Fibroblast of mammary gland (primary cell): ENCODE results near the gene CD226.
"Not testable (repeated sequence)": the region's sequence is repeated elsewhere in the genome, so short reads cannot be mapped to it uniquely, and the experiment has no call there.

Source experiments
- DNase-seq: peaks from one replicate; pipeline ENCODE4 v3.0.0-alpha.2; 2010; ENCODE audit warnings: low read depth
- H3K4me3 ChIP-seq: 2 replicates; pipeline ENCODE4 v1.5.1; 2011; ENCODE audit warnings: low read depth, mild to moderate bottlenecking, low read length, moderate library complexity; ENCODE audit not compliant: control insufficient read depth
- CTCF ChIP-seq: conservative IDR thresholded peaks from 2 replicates; pipeline ENCODE4 v1.5.1; 2011; ENCODE audit warnings: low read depth, low read length, inconsistent platforms; ENCODE audit not compliant: control insufficient read depth, insufficient read depth

Gene CD226

GRCh38 chr18:69874058-69874457 lies 73.6 kb downstream of the CD226 start:
- no peak overlapping the region for H3K4me3 ChIP-seq
- peak; percentile 77 for DNase-seq
- TF ChIP-seq CTCF, result no peak

- no peak overlapping the region for H3K4me3 ChIP-seq
- DNase-seq, result no peak
- TF ChIP-seq CTCF, result no peak
Observed at GRCh38 chr18:69872661-69873060, 75.0 kb downstream of the CD226 start.

- no peak overlapping the region for H3K4me3 ChIP-seq
- TF ChIP-seq CTCF, result no peak
- no peak for DNase-seq
Observed at GRCh38 chr18:69871363-69871762, 76.3 kb downstream of the CD226 start.

GRCh38 chr18:69870736-69871135 lies 76.9 kb downstream of the CD226 start:
- TF ChIP-seq CTCF, result no peak
- DNase-seq, result no peak
- H3K4me3 ChIP-seq, result no peak overlapping the region

GRCh38 chr18:69866212-69866611 lies 81.5 kb downstream of the CD226 start:
- no peak for DNase-seq
- TF ChIP-seq CTCF, result no peak
- H3K4me3 ChIP-seq, result no peak overlapping the region

GRCh38 chr18:69865776-69866175 lies 81.9 kb downstream of the CD226 start:
- H3K4me3 ChIP-seq, result no peak overlapping the region
- no peak for TF ChIP-seq CTCF
- DNase-seq, result no peak

- DNase-seq, H3K4me3 ChIP-seq: not testable (repeated sequence)
Observed at GRCh38 chr18:69864802-69865201, 82.9 kb downstream of the CD226 start.
